Fibroblast of lung (primary cell): ENCODE data around the gene NSUN2. TPM values are rescaled to one million over a fixed set of nuclear protein-coding genes. Genes with fewer than 3 reads are reported as not detected.
A peak's percentile ranks its signal among the peaks of the same experiment; 100 is the strongest.

Experiments
- DNase-seq, 2 donors: peaks; one replicate each; pipeline versions ENCODE4 v3.0.0 to v3.0.0-alpha.2; 2010; ENCODE audit warnings: low read depth in 2 of 2
- H2AFZ ChIP-seq: 2 replicates; pipeline ENCODE4 v1.5.1; 2012; ENCODE audit warnings: low read length, control low read depth, inconsistent platforms
- H3K27ac ChIP-seq: 2 replicates; pipeline ENCODE4 v1.5.1; 2011; ENCODE audit warnings: low read length, control low read depth; ENCODE audit not compliant: insufficient read depth
- H3K27me3 ChIP-seq: 2 replicates; pipeline ENCODE4 v1.5.1; 2011; ENCODE audit warnings: mild to moderate bottlenecking, low read length; ENCODE audit not compliant: control insufficient read depth, insufficient read depth
- H3K36me3 ChIP-seq: 2 replicates; pipeline ENCODE4 v1.5.1; 2011; ENCODE audit warnings: low read length; ENCODE audit not compliant: control insufficient read depth, insufficient read depth
- H3K4me1 ChIP-seq: 2 replicates; pipeline ENCODE4 v1.5.1; 2011; ENCODE audit warnings: low read length; ENCODE audit not compliant: control insufficient read depth, insufficient read depth; ENCODE audit errors: extremely low read depth
- H3K4me2 ChIP-seq: 2 replicates; pipeline ENCODE4 v1.5.1; 2011; ENCODE audit warnings: low read length, control low read depth; ENCODE audit not compliant: insufficient read depth; ENCODE audit errors: extremely low read depth
- H3K4me3 ChIP-seq, 4 experiments: fragments of 200-600 bp in 1 of 4; sonication (generic) in 1 of 4; replicated peaks in 1 of 4; 2 replicates each; pipeline ENCODE4 v1.5.1; 2011 to 2016; ENCODE audit warnings: low read length in 4 of 4, low read depth in 3 of 4, mild to moderate bottlenecking in 3 of 4, control low read depth in 2 of 4, inconsistent platforms in 1 of 4, mixed read lengths in 1 of 4; ENCODE audit not compliant: insufficient read depth in 1 of 4; ENCODE audit errors: control extremely low read depth in 1 of 4
- H3K79me2 ChIP-seq: 2 replicates; pipeline ENCODE4 v1.5.1; 2012; ENCODE audit warnings: mild to moderate bottlenecking, low read length, inconsistent platforms; ENCODE audit not compliant: control insufficient read depth, insufficient read depth
- H3K9ac ChIP-seq: 2 replicates; pipeline ENCODE4 v1.5.1; 2011; ENCODE audit warnings: mild to moderate bottlenecking, low read length, control low read depth; ENCODE audit not compliant: insufficient read depth
- H3K9me3 ChIP-seq: 2 replicates; pipeline ENCODE4 v1.5.1; 2012; ENCODE audit warnings: low read depth, low read length; ENCODE audit not compliant: control insufficient read depth, insufficient read depth
- H4K20me1 ChIP-seq: 2 replicates; pipeline ENCODE4 v1.5.1; 2011; ENCODE audit warnings: low read length; ENCODE audit not compliant: control insufficient read depth, insufficient read depth; ENCODE audit errors: extremely low read depth
- CTCF ChIP-seq, 2 donors: IDR thresholded peaks in 1 of 2; conservative IDR thresholded peaks in 1 of 2; 1 replicate in 1 of 2; 2 replicates in 1 of 2; pipeline ENCODE4 v1.5.1; 2011 to 2012; ENCODE audit warnings: low read length in 2 of 2, control low read depth in 1 of 2, inconsistent platforms in 1 of 2, low read depth in 1 of 2, mild to moderate bottlenecking in 1 of 2
- EZH2 ChIP-seq: IDR thresholded peaks from 2 replicates; pipeline ENCODE4 v1.5.1; 2012; ENCODE audit warnings: low read length, control low read depth, mild to moderate bottlenecking; ENCODE audit errors: missing control alignments
- polyA plus RNA-seq, 2 donors: library from polyadenylated mRNA; depleted of rRNA in 1 of 2; stranded (reverse) in 1 of 2; unstranded in 1 of 2; fragments of >200 nt; gene quantifications; 2 replicates each; pipeline ENCODE4 v1.2.1, GENCODE V29; 2011 to 2012; ENCODE audit warnings: missing spikeins in 1 of 2
- total RNA-seq: library from RNA; depleted of rRNA; stranded (reverse); fragments of >200 nt; gene quantifications from 2 replicates; pipeline ENCODE4 v1.2.1, GENCODE V29; 2014

NSUN2 gene
- total and polyA plus RNA-seq, 2 donors (not counting 1 experiment from before 2014, with no cell fraction given): 40.2 to 43.6 TPM

- Histone ChIP-seq H3K27ac (no peak overlapping the region), H2AFZ (no peak overlapping the region), H3K79me2 (no peaks in the 10 kb centered on the region), H3K36me3 (no peaks in the 10 kb centered on the region), H4K20me1 (no peaks in the 10 kb centered on the region), H3K9me3 (no peaks in the 10 kb centered on the region), H3K4me3 (peak overlapping the region in 1 of 4 experiments; percentile 37), H3K27me3 (peaks cover 26% of the 10 kb centered on the region), H3K9ac (no peak overlapping the region), H3K4me1 (no peaks in the 10 kb centered on the region), H3K4me2 (peak overlapping the region; percentile 51)
- DNase-seq: peak; percentile 8 to 27
- peak in 1 of 2 donors; percentile 11 for TF ChIP-seq CTCF (conservative IDR thresholded peaks at IDR 0.05 in 1 of 2, IDR thresholded peaks at IDR 0.05 in 1 of 2; ENCODE audit: low read depth in 1 of 2, low read length in 2 of 2)
- peak; percentile 21 for TF ChIP-seq EZH2
Observed at GRCh38 chr5:6583049-6583880, 49.6 kb downstream of the NSUN2 start.

- no peaks in the 10 kb centered on the region for H3K36me3 ChIP-seq
- H4K20me1 ChIP-seq: no peaks in the 10 kb centered on the region
- H3K4me3 ChIP-seq: peak overlapping the region in 1 of 4 experiments; percentile 14
- no peaks in the 10 kb centered on the region for H3K9me3 ChIP-seq
- TF ChIP-seq CTCF (conservative IDR thresholded peaks at IDR 0.05 in 1 of 2, IDR thresholded peaks at IDR 0.05 in 1 of 2; ENCODE audit: low read depth in 1 of 2, low read length in 2 of 2): no peak
- TF ChIP-seq EZH2: peak; percentile 28
- peak in 1 of 2 donors; percentile 10 for DNase-seq
- no peak overlapping the region for H2AFZ ChIP-seq
- H3K4me1 ChIP-seq: no peaks in the 10 kb centered on the region
- H3K4me2 ChIP-seq: peak overlapping the region; percentile 51
- H3K27me3 ChIP-seq: peaks cover 26% of the 10 kb centered on the region
- H3K79me2 ChIP-seq: no peaks in the 10 kb centered on the region
- no peak overlapping the region for H3K27ac ChIP-seq
- H3K9ac ChIP-seq: no peak overlapping the region
Observed at GRCh38 chr5:6582507-6583048, 50.3 kb downstream of the NSUN2 start.

GRCh38 chr5:6581559-6582426, 51.1 kb downstream of the NSUN2 start:
- peak in 1 of 2 donors; percentile 49 for DNase-seq
- Histone ChIP-seq H3K79me2 (no peaks in the 10 kb centered on the region), H3K4me1 (no peaks in the 10 kb centered on the region), H3K9ac (no peak overlapping the region), H3K36me3 (no peaks in the 10 kb centered on the region), H2AFZ (no peak overlapping the region), H3K4me2 (no peak overlapping the region), H3K4me3 (no peak overlapping the region), H3K27me3 (peaks cover 26% of the 10 kb centered on the region), H3K27ac (no peak overlapping the region), H3K9me3 (no peaks in the 10 kb centered on the region), H4K20me1 (no peaks in the 10 kb centered on the region)
- TF ChIP-seq CTCF (conservative IDR thresholded peaks at IDR 0.05 in 1 of 2, IDR thresholded peaks at IDR 0.05 in 1 of 2; ENCODE audit: low read depth in 1 of 2, low read length in 2 of 2): no peak
- TF ChIP-seq EZH2: no peak
